ENCODE data around the gene ATPAF2. TPM values are rescaled to one million over a fixed set of nuclear protein-coding genes. Genes with fewer than 3 reads are reported as not detected.

ATPAF2 gene
- total RNA-seq, 1 experiment from 2014 or later = 46.1 TPM

DNA sequence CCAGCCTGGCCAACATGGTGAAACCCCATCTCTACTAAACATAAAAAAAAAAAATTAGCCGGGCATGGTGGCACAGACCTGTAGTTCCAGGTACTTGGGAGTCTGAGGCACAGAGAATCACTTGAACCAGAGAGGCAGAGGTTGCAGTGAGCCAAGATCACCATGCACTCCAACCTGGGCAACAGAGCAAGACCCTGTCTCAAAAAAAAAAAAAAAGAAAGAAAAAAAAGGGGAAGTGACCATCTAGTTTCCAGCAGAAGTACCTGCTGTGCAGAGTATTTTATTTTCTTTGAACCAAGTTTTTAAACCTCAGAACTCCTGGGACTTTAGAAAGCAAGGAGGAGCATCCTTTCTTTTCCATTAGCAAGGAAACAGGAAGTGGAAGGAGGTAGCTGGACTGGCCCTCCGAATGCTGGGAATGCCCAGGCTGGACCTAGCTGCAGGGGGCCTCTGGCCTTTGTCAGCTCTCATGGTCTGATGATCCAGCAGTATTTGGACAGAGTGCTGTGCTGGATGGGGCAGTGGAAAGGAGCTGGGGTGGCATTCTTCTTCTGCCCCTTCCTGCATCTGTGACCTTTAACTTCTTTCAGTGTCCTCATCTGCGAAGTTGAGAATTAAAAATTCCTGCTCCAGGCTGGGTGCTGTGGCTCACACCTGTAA is 6.9 kb upstream of the ATPAF2 start:
- TF ChIP-seq ZBTB33 (IDR thresholded peaks at IDR 0.05; ENCODE audit: extremely low read depth, insufficient replicate concordance, low read length) (no peak), SP1 (IDR thresholded peaks at IDR 0.05; ENCODE audit: low read depth) (no peak), EGR1 (IDR thresholded peaks at IDR 0.05; ENCODE audit: low read depth) (no peak), SIN3A (IDR thresholded peaks at IDR 0.05; ENCODE audit: low read depth) (no peak), YY1 (IDR thresholded peaks at IDR 0.05; ENCODE audit: extremely low read depth, insufficient replicate concordance, low read depth, low read length) (no peak), ELF1 (IDR thresholded peaks at IDR 0.05; ENCODE audit: borderline replicate concordance, low read depth) (no peak), ZFX (IDR thresholded peaks at IDR 0.05) (no peak), FOSL1 (IDR thresholded peaks at IDR 0.05; ENCODE audit: low read depth) (no peak), ZNF274 (IDR thresholded peaks at IDR 0.05; ENCODE audit: low read depth, low read length) (no peak), CTCF (IDR thresholded peaks at IDR 0.05 in 2 of 3, conservative IDR thresholded peaks at IDR 0.05 in 1 of 3; ENCODE audit: borderline replicate concordance in 1 of 3, insufficient read depth in 1 of 3, low read depth in 2 of 3, low read length in 2 of 3) (no peak)
- TF ChIP-seq, protein P1, sequence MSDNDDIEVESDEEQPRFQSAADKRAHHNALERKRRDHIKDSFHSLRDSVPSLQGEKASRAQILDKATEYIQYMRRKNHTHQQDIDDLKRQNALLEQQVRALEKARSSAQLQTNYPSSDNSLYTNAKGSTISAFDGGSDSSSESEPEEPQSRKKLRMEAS (IDR thresholded peaks at IDR 0.05) = no peak
- Histone ChIP-seq H4K20me1 (ENCODE audit: insufficient read depth) (no peaks in the 10 kb centered on the region), H3K4me2 (ENCODE audit: low read length) (no peak overlapping the region), H3K27me3 (ENCODE audit: insufficient read depth, low read length) (no peaks in the 10 kb centered on the region), H3K9me3 (ENCODE audit: control insufficient read depth in 1 of 2, insufficient read depth in 1 of 2, low read depth in 1 of 2, low read length in 2 of 2) (no peaks in the 10 kb centered on the region), H3K27ac (ENCODE audit: low read depth, low read length) (no peak overlapping the region), H3K9ac (ENCODE audit: low read length) (no peak overlapping the region), H3K4me3 (replicated peaks in 1 of 2; ENCODE audit: low read depth in 1 of 2, low read length in 2 of 2) (no peak overlapping the region), H3K4me1 (ENCODE audit: control insufficient read depth in 1 of 2, insufficient read depth in 2 of 2, low read length in 2 of 2) (peaks cover 0 to under 1% of the 10 kb centered on the region in 2 experiments; a peak in 2 of 4 replicates), H2AFZ (ENCODE audit: low read depth, low read length, poor library complexity, severe bottlenecking) (no peak overlapping the region), H3K9me2 (ENCODE audit: insufficient read depth) (no peaks in the 10 kb centered on the region), H3K79me2 (ENCODE audit: insufficient read depth, low read length) (peaks cover 5% of the 10 kb centered on the region), H3K36me3 (ENCODE audit: control insufficient read depth in 1 of 2, insufficient read depth in 2 of 2, low read length in 2 of 2) (peaks cover 0 to 3% of the 10 kb centered on the region in 2 experiments; a peak in 1 of 4 replicates)
- ATAC-seq (no peak), DNase-seq (ENCODE audit: low read depth, low spot score) (no peak)
- BruUV-seq (replicated peaks) = no TSS peak
- ChIA-PET RAD21 (ENCODE audit: low non-redundant PET in 1 of 2, low total read pairs in 2 of 2, uncharacterized antibody in 2 of 2, unreplicated experiment in 2 of 2) (no interaction called here), CTCF (no interaction called here), POLR2A (no interaction called here)
- intact Hi-C loops (cut with micrococcal nuclease) = no loop called here
